HCT116 (cell line): ENCODE data around the gene NTSR2. TPM values are rescaled to one million over a fixed set of nuclear protein-coding genes. Genes with fewer than 3 reads are reported as not detected.

Source experiments
- ATAC-seq: fragments of 200-7000 bp; cut with Tn5 transposase; 2 replicates; pipeline ENCODE4 v1.9.1; 2020; ENCODE audit warnings: mild to moderate bottlenecking, moderate library complexity
- BruUV-seq: library from RNA; stranded (reverse); fragments of 400-500 nt; replicated peaks from 2 replicates; lab custom pipeline; 2021; lab: Mats Ljungman, UMichigan
- CTCF ChIA-PET: fragments of 300-600 bp; sonication (Branson Sonifier 250); formaldehyde crosslinking; loops from one replicate; lab custom pipeline; 2021; ENCODE audit warnings: antibody characterized with exemption; lab: Charles Lee
- POLR2A ChIA-PET: fragments of 300-600, 350-600 bp; sonication (Branson Sonifier 250); formaldehyde crosslinking; loops from one replicate; lab custom pipeline; 2021; ENCODE audit warnings: antibody characterized with exemption; lab: Charles Lee
- RAD21 ChIA-PET, 2 experiments: fragments of 300-600 bp; sonication (Branson Sonifier 250); formaldehyde crosslinking; loops; one replicate each; lab custom pipeline; 2023; ENCODE audit warnings: low total read pairs in 2 of 2; ENCODE audit not compliant: uncharacterized antibody in 2 of 2, unreplicated experiment in 2 of 2, low non-redundant PET in 1 of 2; lab: Charles Lee
- DNase-seq: peaks from one replicate; pipeline ENCODE4 v3.0.0-alpha.2; 2010; ENCODE audit warnings: low read depth, low spot score
- H2AFZ ChIP-seq: fragments of 200-600 bp; shearing (Covaris generic), sonication (generic); 2 replicates; pipeline ENCODE4 v1.6.1; 2017; ENCODE audit warnings: low read depth, mixed run types, mixed read lengths, antibody characterized with exemption, low read length; ENCODE audit not compliant: poor library complexity, severe bottlenecking
- H3K27ac ChIP-seq: 2 replicates; pipeline ENCODE4 v1.5.1; 2012; ENCODE audit warnings: low read depth, low read length
- H3K27me3 ChIP-seq: fragments of 200-600 bp; sonication (generic); 2 replicates; pipeline ENCODE4 v1.6.1; 2016; ENCODE audit warnings: mixed run types, low read length, mixed read lengths; ENCODE audit not compliant: insufficient read depth
- H3K36me3 ChIP-seq, 2 experiments: fragments of 200-500 bp in 1 of 2; fragments of 200-600 bp in 1 of 2; sonication (Bioruptor generic) in 1 of 2; sonication (generic) in 1 of 2; 2 replicates each; pipeline versions ENCODE4 v1.5.1 to v1.6.1; 2014 to 2016; ENCODE audit warnings: low read length in 2 of 2, inconsistent platforms in 1 of 2, mixed read lengths in 1 of 2, mixed run types in 1 of 2; ENCODE audit not compliant: insufficient read depth in 2 of 2, control insufficient read depth in 1 of 2
- H3K4me1 ChIP-seq, 2 experiments: fragments of 200-600 bp in 1 of 2; sonication (generic) in 1 of 2; 2 replicates each; pipeline versions ENCODE4 v1.5.1 to v1.6.1; 2012 to 2017; ENCODE audit warnings: low read length in 2 of 2, inconsistent platforms in 1 of 2, mild to moderate bottlenecking in 1 of 2, mixed read lengths in 1 of 2, mixed run types in 1 of 2, moderate library complexity in 1 of 2; ENCODE audit not compliant: insufficient read depth in 2 of 2, control insufficient read depth in 1 of 2
- H3K4me2 ChIP-seq: fragments of 200-600 bp; sonication (generic); 2 replicates; pipeline ENCODE4 v1.6.1; 2017; ENCODE audit warnings: mixed run types, low read length, mixed read lengths
- H3K4me3 ChIP-seq, 2 experiments: fragments of 200-600 bp in 1 of 2; sonication (generic) in 1 of 2; replicated peaks in 1 of 2; 2 replicates each; pipeline ENCODE4 v1.5.1; 2011 to 2016; ENCODE audit warnings: low read length in 2 of 2, control low read depth in 1 of 2, low read depth in 1 of 2, mild to moderate bottlenecking in 1 of 2, mixed read lengths in 1 of 2, mixed run types in 1 of 2
- H3K79me2 ChIP-seq: fragments of 200-600 bp; sonication (generic); 2 replicates; pipeline ENCODE4 v1.6.1; 2017; ENCODE audit warnings: mild to moderate bottlenecking, mixed run types, low read length, moderate library complexity, mixed read lengths; ENCODE audit not compliant: insufficient read depth
- H3K9ac ChIP-seq: fragments of 200-600 bp; sonication (generic); 2 replicates; pipeline ENCODE4 v1.6.1; 2016; ENCODE audit warnings: low read length, mixed read lengths
- H3K9me2 ChIP-seq: fragments of 200-600 bp; sonication (generic), shearing (Covaris generic); 2 replicates; pipeline ENCODE4 v1.6.1; 2017; ENCODE audit warnings: mixed run types, mild to moderate bottlenecking, moderate library complexity; ENCODE audit not compliant: insufficient read depth
- H3K9me3 ChIP-seq, 2 experiments: fragments of 200-500 bp in 1 of 2; fragments of 200-600 bp in 1 of 2; sonication (Bioruptor generic) in 1 of 2; sonication (generic) in 1 of 2; 2 replicates each; pipeline ENCODE4 v1.6.1; 2014 to 2017; ENCODE audit warnings: low read length in 2 of 2, mixed read lengths in 2 of 2, inconsistent platforms in 1 of 2, low read depth in 1 of 2, mild to moderate bottlenecking in 1 of 2, mixed run types in 1 of 2, moderate library complexity in 1 of 2; ENCODE audit not compliant: control insufficient read depth in 1 of 2, insufficient read depth in 1 of 2
- H4K20me1 ChIP-seq: fragments of 200-600 bp; sonication (generic), shearing (Covaris generic); 2 replicates; pipeline ENCODE4 v1.6.1; 2017; ENCODE audit warnings: mixed run types, mild to moderate bottlenecking, moderate library complexity; ENCODE audit not compliant: insufficient read depth
- CBX3 ChIP-seq: IDR thresholded peaks from 2 replicates; pipeline ENCODE4 v1.6.1; 2012; ENCODE audit warnings: low read depth
- CEBPB ChIP-seq: IDR thresholded peaks from 2 replicates; pipeline ENCODE4 v1.6.1; 2012; ENCODE audit warnings: low read depth
- EGR1 ChIP-seq: IDR thresholded peaks from 2 replicates; pipeline ENCODE4 v1.6.1; 2012; ENCODE audit warnings: low read depth
- ELF1 ChIP-seq: IDR thresholded peaks from 2 replicates; pipeline ENCODE4 v1.6.1; 2012; ENCODE audit warnings: low read depth, borderline replicate concordance
- EZH2phosphoT487 ChIP-seq: fragments of 200-600 bp; IDR thresholded peaks from 2 replicates; pipeline ENCODE4 v1.6.1; 2018; ENCODE audit warnings: antibody characterized with exemption, borderline replicate concordance
- POLR2A ChIP-seq: IDR thresholded peaks from 2 replicates; pipeline ENCODE4 v1.7.0; 2011; ENCODE audit warnings: borderline replicate concordance; ENCODE audit not compliant: insufficient read depth, insufficient read length; ENCODE audit errors: extremely low read depth
- POLR2AphosphoS5 ChIP-seq: IDR thresholded peaks from 2 replicates; pipeline ENCODE4 v1.6.1; 2011; ENCODE audit warnings: mild to moderate bottlenecking, low read depth, low read length, moderate library complexity
- SP1 ChIP-seq: IDR thresholded peaks from 2 replicates; pipeline ENCODE4 v1.6.1; 2012; ENCODE audit warnings: low read depth
- SRF ChIP-seq: IDR thresholded peaks from 2 replicates; pipeline ENCODE4 v1.6.1; 2012; ENCODE audit warnings: low read depth
- TCF7L2 ChIP-seq: IDR thresholded peaks from 2 replicates; pipeline ENCODE4 v1.7.0; 2011; ENCODE audit warnings: borderline replicate concordance, inconsistent platforms; ENCODE audit not compliant: insufficient read depth, insufficient read length; ENCODE audit errors: extremely low read depth
- YY1 ChIP-seq: IDR thresholded peaks from 2 replicates; pipeline ENCODE4 v1.6.1; 2011; ENCODE audit warnings: low read length, low read depth, moderate library complexity, mild to moderate bottlenecking; ENCODE audit not compliant: insufficient replicate concordance; ENCODE audit errors: extremely low read depth
- ZFX ChIP-seq: fragments of 450-650 bp; IDR thresholded peaks from 2 replicates; pipeline ENCODE4 v1.6.1; 2017
- ZNF274 ChIP-seq: fragments of 200-500 bp; sonication (Bioruptor generic); IDR thresholded peaks from 2 replicates; pipeline ENCODE4 v1.6.1; 2014; ENCODE audit warnings: mild to moderate bottlenecking, low read depth, low read length, inconsistent platforms
- intact Hi-C: fragments of 100-400 bp; cut with micrococcal nuclease; formaldehyde crosslinking; loops from 2 replicates; pipeline ENCODE4 v1.10.0; 2022
- total RNA-seq: library from RNA; stranded (reverse); gene quantifications from one replicate; pipeline ENCODE4 v1.2.1, GENCODE V29; 2021; ENCODE audit not compliant: unreplicated experiment
- TF ChIP-seq, protein P1 (sequence below): IDR thresholded peaks from 2 replicates; pipeline ENCODE4 v1.6.1; 2012
- TF ChIP-seq, protein P2 (sequence below): IDR thresholded peaks from 2 replicates; pipeline ENCODE4 v1.6.1; 2011; ENCODE audit warnings: mild to moderate bottlenecking, low read length, moderate library complexity; ENCODE audit not compliant: insufficient replicate concordance; ENCODE audit errors: extremely low read depth
- TF ChIP-seq, protein P3 (sequence below), 3 experiments: fragments of 200-600 bp in 1 of 3; sonication (generic) in 1 of 3; IDR thresholded peaks in 2 of 3; conservative IDR thresholded peaks in 1 of 3; 2 replicates each; pipeline ENCODE4 v1.5.1; 2012 to 2017; ENCODE audit warnings: low read depth in 2 of 3, low read length in 2 of 3, antibody characterized with exemption in 1 of 3, borderline replicate concordance in 1 of 3, control low read depth in 1 of 3, mild to moderate bottlenecking in 1 of 3, mixed read lengths in 1 of 3, mixed run types in 1 of 3, moderate library complexity in 1 of 3; ENCODE audit not compliant: insufficient read depth in 1 of 3

NTSR2 gene
- total RNA-seq, 1 experiment from 2014 or later, result not detected

DNA sequence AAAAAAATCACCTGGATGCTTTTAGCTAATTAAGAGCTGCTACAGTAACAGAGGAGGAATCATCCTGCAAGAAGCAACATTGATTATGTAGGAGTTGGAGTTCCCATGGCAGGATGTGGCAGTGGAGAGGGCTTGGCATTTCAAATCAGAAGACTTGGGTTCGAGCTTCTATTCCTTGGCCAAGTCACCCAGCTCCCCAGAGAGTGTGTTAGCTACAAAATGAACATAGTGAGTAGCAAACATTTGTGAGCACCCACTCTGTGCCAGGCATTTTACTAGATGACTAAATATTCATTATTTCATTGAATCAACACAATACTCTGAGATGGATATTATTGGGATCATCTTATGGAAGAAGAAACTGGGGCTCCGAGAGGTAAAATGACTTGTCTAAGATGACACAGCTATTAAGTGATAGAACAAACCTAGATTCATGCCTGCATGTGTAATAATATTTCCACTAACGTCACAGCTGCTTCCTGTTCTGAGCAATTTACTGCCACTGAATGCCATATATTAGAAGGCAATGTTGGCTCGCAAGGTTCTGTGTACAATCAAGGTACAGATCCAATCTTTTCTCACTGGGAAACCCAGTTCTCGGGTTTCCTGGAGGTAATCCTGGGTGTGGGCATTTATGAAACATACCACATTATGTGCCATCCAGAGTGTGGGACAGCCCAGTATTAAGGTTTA, 18.0 kb downstream of the NTSR2 start:
- BruUV-seq, result no TSS peak
- POLR2A ChIA-PET, result no interaction called here
- H3K9ac ChIP-seq, result no peak overlapping the region
- H3K79me2 ChIP-seq, result no peaks in the 10 kb centered on the region
- H3K9me2 ChIP-seq, result no peaks in the 10 kb centered on the region
- RAD21 ChIA-PET, result no interaction called here
- H3K27ac ChIP-seq, result no peak overlapping the region
- no peak overlapping the region for H3K4me3 ChIP-seq
- DNase-seq (no peak), ATAC-seq (no peak)
- no peak overlapping the region for H2AFZ ChIP-seq
- H3K4me1 ChIP-seq, result no peaks in the 10 kb centered on the region
- H3K4me2 ChIP-seq, result no peak overlapping the region
- no peaks in the 10 kb centered on the region for H3K9me3 ChIP-seq
- H4K20me1 ChIP-seq, result no peaks in the 10 kb centered on the region
- CTCF ChIA-PET, result no interaction called here
- no peaks in the 10 kb centered on the region for H3K36me3 ChIP-seq
- H3K27me3 ChIP-seq, result no peaks in the 10 kb centered on the region; the same call in 1 of the 2 replicates
- intact Hi-C loops, result no loop called here
- TF ChIP-seq CEBPB (no peak), CBX3 (no peak), EGR1 (no peak), ZNF274 (no peak), YY1 (no peak), EZH2phosphoT487 (no peak)

DNA sequence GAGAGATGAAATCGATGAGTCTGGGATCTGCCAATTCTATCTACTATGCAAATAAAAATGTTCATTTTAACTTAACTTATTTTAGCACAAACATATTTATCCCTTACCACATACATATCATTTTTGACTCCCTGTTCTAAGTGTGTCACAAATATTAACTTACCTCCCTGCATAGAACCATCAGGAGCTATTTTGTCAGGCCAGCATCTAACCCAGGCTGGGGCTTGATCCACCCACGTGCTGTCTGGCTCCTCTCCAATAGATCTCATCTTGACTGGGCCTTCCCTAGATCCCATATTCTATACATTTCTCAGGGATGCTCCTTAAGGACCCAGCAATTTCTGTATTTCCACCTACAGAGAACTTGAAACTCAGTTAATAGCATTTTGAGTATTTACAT, 20.9 kb downstream of the NTSR2 start:
- intact Hi-C loops, result no loop called here
- no peak for DNase-seq
- H3K4me3 ChIP-seq, result no peak overlapping the region
- no peaks in the 10 kb centered on the region for H3K79me2 ChIP-seq
- H3K27me3 ChIP-seq, result no peaks in the 10 kb centered on the region; the same call in 1 of the 2 replicates
- no peak overlapping the region for H3K27ac ChIP-seq
- ChIA-PET RAD21 (no interaction called here), POLR2A (no interaction called here), CTCF (no interaction called here)
- no peaks in the 10 kb centered on the region for H3K9me3 ChIP-seq
- no peaks in the 10 kb centered on the region for H3K4me1 ChIP-seq
- no peak overlapping the region for H3K4me2 ChIP-seq
- H3K9me2 ChIP-seq, result no peaks in the 10 kb centered on the region
- no peaks in the 10 kb centered on the region for H4K20me1 ChIP-seq
- ATAC-seq, result no peak
- no peak overlapping the region for H3K9ac ChIP-seq
- no peak overlapping the region for H2AFZ ChIP-seq
- no TSS peak for BruUV-seq
- H3K36me3 ChIP-seq, result no peaks in the 10 kb centered on the region
- TF ChIP-seq ZNF274 (no peak), EGR1 (no peak), POLR2AphosphoS5 (no peak), YY1 (no peak), ZFX (no peak), POLR2A (no peak), SP1 (no peak), CEBPB (no peak), EZH2phosphoT487 (no peak), SRF (no peak), ELF1 (no peak), TCF7L2 (no peak)
- TF ChIP-seq, protein P1, sequence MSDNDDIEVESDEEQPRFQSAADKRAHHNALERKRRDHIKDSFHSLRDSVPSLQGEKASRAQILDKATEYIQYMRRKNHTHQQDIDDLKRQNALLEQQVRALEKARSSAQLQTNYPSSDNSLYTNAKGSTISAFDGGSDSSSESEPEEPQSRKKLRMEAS, result no peak
- TF ChIP-seq, protein P2, sequence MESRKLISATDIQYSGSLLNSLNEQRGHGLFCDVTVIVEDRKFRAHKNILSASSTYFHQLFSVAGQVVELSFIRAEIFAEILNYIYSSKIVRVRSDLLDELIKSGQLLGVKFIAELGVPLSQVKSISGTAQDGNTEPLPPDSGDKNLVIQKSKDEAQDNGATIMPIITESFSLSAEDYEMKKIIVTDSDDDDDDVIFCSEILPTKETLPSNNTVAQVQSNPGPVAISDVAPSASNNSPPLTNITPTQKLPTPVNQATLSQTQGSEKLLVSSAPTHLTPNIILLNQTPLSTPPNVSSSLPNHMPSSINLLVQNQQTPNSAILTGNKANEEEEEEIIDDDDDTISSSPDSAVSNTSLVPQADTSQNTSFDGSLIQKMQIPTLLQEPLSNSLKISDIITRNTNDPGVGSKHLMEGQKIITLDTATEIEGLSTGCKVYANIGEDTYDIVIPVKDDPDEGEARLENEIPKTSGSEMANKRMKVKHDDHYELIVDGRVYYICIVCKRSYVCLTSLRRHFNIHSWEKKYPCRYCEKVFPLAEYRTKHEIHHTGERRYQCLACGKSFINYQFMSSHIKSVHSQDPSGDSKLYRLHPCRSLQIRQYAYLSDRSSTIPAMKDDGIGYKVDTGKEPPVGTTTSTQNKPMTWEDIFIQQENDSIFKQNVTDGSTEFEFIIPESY, result no peak
- TF ChIP-seq, protein P3, sequence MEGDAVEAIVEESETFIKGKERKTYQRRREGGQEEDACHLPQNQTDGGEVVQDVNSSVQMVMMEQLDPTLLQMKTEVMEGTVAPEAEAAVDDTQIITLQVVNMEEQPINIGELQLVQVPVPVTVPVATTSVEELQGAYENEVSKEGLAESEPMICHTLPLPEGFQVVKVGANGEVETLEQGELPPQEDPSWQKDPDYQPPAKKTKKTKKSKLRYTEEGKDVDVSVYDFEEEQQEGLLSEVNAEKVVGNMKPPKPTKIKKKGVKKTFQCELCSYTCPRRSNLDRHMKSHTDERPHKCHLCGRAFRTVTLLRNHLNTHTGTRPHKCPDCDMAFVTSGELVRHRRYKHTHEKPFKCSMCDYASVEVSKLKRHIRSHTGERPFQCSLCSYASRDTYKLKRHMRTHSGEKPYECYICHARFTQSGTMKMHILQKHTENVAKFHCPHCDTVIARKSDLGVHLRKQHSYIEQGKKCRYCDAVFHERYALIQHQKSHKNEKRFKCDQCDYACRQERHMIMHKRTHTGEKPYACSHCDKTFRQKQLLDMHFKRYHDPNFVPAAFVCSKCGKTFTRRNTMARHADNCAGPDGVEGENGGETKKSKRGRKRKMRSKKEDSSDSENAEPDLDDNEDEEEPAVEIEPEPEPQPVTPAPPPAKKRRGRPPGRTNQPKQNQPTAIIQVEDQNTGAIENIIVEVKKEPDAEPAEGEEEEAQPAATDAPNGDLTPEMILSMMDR (IDR thresholded peaks at IDR 0.05 in 2 of 3, conservative IDR thresholded peaks at IDR 0.05 in 1 of 3; ENCODE audit: borderline replicate concordance in 1 of 3, insufficient read depth in 1 of 3, low read depth in 2 of 3, low read length in 2 of 3), result no peak
